ENCODE data around the gene C1QTNF8. TPM values are rescaled to one million over a fixed set of nuclear protein-coding genes. Genes with fewer than 3 reads are reported as not detected.

Gene C1QTNF8
- total and polyA plus RNA-seq, 2 of the 13 experiments (the other 11 are each of a cell fraction or from before 2014, with no cell fraction given) = 0.09 TPM; not detected in 1

DNA sequence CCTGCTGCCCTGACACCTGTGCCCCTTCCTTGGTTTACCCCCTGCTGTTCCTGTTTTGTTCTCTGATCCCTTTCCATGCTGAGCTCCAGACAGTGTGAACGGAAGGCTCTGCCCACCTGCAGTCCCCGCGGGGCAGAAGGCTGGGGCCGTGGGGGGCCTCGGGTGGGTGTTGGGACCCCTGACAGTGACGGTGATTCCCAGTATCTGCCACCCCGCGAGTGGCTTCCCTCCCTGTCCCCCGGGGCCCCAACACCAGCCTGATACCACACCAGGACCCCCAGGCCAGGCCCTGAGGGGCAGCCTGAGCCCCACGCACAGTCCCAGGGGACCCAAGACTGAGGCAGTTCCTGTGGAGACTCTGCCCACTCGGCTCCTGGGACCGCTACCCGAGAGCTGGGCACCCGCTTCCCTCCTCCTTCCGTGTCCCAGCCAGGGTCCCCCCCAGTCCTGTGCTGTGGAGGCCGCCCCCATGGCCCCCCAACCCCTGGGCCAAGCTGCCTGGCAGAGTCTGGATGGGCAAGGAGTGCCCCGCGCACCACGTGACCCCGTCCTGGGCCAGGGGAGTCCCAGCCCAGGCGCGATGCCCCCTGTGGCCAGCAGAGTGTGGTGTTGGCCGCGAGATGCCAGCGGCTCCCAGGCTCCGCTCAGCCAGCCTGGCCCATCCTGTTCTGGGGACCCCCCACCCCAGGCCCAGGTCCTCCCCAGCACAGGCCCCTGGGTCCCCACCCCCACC, 10.0 kb upstream of the C1QTNF8 start (continued):
- TF ChIP-seq, protein P1, sequence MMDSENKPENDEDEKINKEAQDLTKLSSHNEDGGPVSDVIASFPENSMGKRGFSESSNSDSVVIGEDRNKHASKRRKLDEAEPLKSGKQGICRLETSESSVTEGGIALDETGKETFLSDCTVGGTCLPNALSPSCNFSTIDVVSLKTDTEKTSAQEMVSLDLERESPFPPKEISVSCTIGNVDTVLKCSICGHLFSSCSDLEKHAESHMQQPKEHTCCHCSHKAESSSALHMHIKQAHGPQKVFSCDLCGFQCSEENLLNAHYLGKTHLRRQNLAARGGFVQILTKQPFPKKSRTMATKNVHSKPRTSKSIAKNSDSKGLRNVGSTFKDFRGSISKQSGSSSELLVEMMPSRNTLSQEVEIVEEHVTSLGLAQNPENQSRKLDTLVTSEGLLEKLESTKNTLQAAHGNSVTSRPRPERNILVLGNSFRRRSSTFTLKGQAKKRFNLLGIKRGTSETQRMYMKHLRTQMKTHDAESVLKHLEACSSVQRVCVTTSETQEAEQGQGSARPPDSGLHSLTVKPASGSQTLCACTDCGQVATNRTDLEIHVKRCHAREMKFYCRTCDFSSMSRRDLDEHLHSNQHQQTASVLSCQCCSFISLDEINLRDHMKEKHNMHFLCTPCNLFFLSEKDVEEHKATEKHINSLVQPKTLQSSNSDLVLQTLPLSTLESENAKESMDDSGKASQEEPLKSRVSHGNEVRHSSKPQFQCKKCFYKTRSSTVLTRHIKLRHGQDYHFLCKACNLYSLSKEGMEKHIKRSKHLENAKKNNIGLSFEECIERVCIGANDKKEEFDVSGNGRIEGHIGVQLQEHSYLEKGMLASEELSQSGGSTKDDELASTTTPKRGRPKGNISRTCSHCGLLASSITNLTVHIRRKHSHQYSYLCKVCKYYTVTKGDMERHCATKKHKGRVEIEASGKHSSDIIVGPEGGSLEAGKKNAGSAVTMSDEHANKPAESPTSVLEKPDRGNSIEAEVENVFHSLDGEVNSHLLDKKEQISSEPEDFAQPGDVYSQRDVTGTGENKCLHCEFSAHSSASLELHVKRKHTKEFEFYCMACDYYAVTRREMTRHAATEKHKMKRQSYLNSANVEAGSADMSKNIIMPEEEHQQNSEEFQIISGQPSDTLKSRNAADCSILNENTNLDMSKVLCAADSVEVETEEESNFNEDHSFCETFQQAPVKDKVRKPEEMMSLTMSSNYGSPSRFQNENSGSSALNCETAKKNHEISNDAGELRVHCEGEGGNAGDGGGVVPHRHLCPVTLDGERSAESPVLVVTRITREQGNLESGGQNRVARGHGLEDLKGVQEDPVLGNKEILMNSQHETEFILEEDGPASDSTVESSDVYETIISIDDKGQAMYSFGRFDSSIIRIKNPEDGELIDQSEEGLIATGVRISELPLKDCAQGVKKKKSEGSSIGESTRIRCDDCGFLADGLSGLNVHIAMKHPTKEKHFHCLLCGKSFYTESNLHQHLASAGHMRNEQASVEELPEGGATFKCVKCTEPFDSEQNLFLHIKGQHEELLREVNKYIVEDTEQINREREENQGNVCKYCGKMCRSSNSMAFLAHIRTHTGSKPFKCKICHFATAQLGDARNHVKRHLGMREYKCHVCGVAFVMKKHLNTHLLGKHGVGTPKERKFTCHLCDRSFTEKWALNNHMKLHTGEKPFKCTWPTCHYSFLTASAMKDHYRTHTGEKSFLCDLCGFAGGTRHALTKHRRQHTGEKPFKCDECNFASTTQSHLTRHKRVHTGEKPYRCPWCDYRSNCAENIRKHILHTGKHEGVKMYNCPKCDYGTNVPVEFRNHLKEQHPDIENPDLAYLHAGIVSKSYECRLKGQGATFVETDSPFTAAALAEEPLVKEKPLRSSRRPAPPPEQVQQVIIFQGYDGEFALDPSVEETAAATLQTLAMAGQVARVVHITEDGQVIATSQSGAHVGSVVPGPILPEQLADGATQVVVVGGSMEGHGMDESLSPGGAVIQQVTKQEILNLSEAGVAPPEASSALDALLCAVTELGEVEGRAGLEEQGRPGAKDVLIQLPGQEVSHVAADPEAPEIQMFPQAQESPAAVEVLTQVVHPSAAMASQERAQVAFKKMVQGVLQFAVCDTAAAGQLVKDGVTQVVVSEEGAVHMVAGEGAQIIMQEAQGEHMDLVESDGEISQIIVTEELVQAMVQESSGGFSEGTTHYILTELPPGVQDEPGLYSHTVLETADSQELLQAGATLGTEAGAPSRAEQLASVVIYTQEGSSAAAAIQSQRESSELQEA (CRISPR knock-in tag; IDR thresholded peaks at IDR 0.05; ENCODE audit: not compliant biosample characterization) = no peak
- TF ChIP-seq ZNF337 (CRISPR knock-in tag; IDR thresholded peaks at IDR 0.05; ENCODE audit: borderline replicate concordance, low read depth) (no peak), ZNF678 (CRISPR knock-in tag; IDR thresholded peaks at IDR 0.05) (no peak), MED13 (CRISPR knock-in tag; IDR thresholded peaks at IDR 0.05) (no peak), ZNF549 (CRISPR knock-in tag; IDR thresholded peaks at IDR 0.05) (no peak), MYC (CRISPR knock-in tag; IDR thresholded peaks at IDR 0.05; ENCODE audit: borderline replicate concordance) (peak; percentile 44; the same call in 1 of the 2 replicates), FOXM1 (CRISPR knock-in tag; IDR thresholded peaks at IDR 0.05) (no peak), GTF3A (CRISPR knock-in tag; conservative IDR thresholded peaks at IDR 0.05) (no peak), NCOA1 (CRISPR knock-in tag; IDR thresholded peaks at IDR 0.05) (no peak)
- TF ChIP-seq, protein P2, sequence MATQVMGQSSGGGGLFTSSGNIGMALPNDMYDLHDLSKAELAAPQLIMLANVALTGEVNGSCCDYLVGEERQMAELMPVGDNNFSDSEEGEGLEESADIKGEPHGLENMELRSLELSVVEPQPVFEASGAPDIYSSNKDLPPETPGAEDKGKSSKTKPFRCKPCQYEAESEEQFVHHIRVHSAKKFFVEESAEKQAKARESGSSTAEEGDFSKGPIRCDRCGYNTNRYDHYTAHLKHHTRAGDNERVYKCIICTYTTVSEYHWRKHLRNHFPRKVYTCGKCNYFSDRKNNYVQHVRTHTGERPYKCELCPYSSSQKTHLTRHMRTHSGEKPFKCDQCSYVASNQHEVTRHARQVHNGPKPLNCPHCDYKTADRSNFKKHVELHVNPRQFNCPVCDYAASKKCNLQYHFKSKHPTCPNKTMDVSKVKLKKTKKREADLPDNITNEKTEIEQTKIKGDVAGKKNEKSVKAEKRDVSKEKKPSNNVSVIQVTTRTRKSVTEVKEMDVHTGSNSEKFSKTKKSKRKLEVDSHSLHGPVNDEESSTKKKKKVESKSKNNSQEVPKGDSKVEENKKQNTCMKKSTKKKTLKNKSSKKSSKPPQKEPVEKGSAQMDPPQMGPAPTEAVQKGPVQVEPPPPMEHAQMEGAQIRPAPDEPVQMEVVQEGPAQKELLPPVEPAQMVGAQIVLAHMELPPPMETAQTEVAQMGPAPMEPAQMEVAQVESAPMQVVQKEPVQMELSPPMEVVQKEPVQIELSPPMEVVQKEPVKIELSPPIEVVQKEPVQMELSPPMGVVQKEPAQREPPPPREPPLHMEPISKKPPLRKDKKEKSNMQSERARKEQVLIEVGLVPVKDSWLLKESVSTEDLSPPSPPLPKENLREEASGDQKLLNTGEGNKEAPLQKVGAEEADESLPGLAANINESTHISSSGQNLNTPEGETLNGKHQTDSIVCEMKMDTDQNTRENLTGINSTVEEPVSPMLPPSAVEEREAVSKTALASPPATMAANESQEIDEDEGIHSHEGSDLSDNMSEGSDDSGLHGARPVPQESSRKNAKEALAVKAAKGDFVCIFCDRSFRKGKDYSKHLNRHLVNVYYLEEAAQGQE (IDR thresholded peaks at IDR 0.05; ENCODE audit: borderline replicate concordance in 1 of 2, low read depth in 1 of 2, low read length in 2 of 2) = no peak
